ENCODE results near the gene OSBPL2. TPM values are rescaled to one million over a fixed set of nuclear protein-coding genes. Genes with fewer than 3 reads are reported as not detected.

Gene OSBPL2
- total RNA-seq, 4 donors from 2014 or later, result 25.3 to 43.1 (median 27.6) TPM

- TF ChIP-seq CTCF (IDR thresholded peaks at IDR 0.05; ENCODE audit: low read depth), result no peak
These were observed 26.0 kb upstream of the OSBPL2 start for GRCh38 chr20:62212299-62212698.

GRCh38 chr20:62214067-62214466 is 24.3 kb upstream of the OSBPL2 start:
- TF ChIP-seq CTCF (IDR thresholded peaks at IDR 0.05; ENCODE audit: low read depth), result no peak

- no peak for TF ChIP-seq CTCF (IDR thresholded peaks at IDR 0.05; ENCODE audit: low read depth)
These were observed 23.0 kb upstream of the OSBPL2 start for GRCh38 chr20:62215020-62215990.

GRCh38 chr20:62215991-62216635 is 22.2 kb upstream of the OSBPL2 start:
- TF ChIP-seq CTCF (IDR thresholded peaks at IDR 0.05; ENCODE audit: low read depth), result no peak

- no peak for TF ChIP-seq CTCF (IDR thresholded peaks at IDR 0.05; ENCODE audit: low read depth)
These were observed 21.4 kb upstream of the OSBPL2 start for GRCh38 chr20:62216636-62217566.

GRCh38 chr20:62217913-62218773 is 20.2 kb upstream of the OSBPL2 start:
- TF ChIP-seq CTCF (IDR thresholded peaks at IDR 0.05; ENCODE audit: low read depth), result no peak

Data from subcutaneous adipose tissue (tissue), 4 donors.